OCI-LY3 (cell line): ENCODE measurements around the gene BEST4.

ENCODE experiments used
- EZH2phosphoT487 ChIP-seq: fragments of 200-600 bp; shearing (Covaris generic); IDR thresholded peaks from 2 replicates; pipeline ENCODE4 v1.6.1; 2018; ENCODE audit warnings: antibody characterized with exemption, mixed run types, low read depth
- TF ChIP-seq, protein P1 (sequence below): fragments of 200-600, 300-600 bp; sonication (generic); IDR thresholded peaks from 2 replicates; pipeline ENCODE4 v1.5.1; 2014; ENCODE audit warnings: antibody characterized with exemption, low read length, low read depth

DNA sequence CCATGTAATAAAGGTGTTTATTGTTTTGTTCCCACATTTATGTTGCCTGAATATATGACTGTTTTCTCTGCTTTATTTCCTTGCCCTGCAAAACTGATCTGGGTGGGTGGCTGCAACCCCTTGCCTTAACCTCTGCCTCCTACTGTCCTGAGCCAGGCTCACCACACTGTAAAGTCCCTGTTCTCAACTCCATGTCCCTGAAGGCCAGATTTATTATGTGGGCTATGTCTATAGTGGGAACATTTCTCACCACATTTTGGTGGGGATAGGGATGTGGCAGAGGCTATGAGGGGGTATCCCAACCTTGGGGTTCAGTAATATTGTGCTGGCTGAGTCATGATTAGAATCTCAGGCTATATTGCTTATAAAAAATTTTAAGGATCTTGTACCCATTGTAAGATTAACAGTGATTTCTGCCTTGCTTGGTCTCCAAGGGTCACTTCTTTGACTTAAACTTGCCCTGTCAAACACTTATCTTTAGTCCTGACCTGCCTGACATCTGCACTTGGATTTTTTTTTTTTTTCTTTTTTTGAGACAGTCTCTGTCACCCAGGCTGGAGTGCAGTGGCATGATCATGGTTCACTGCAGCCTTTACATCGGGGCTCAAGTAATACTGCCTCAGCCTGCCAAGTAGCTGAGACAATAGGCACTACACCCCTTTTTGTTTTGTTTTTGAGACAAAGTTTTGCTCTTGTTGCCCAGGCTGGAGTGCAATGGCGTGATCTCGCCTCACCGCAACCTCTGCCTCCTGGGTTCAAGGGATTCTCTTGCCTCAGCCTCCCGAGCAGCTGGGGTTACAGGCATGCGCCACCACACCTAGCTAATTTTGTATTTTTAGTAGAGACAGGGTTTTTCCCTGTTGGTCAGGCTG lies 9.0 kb downstream of the BEST4 start:
- TF ChIP-seq, protein P1, sequence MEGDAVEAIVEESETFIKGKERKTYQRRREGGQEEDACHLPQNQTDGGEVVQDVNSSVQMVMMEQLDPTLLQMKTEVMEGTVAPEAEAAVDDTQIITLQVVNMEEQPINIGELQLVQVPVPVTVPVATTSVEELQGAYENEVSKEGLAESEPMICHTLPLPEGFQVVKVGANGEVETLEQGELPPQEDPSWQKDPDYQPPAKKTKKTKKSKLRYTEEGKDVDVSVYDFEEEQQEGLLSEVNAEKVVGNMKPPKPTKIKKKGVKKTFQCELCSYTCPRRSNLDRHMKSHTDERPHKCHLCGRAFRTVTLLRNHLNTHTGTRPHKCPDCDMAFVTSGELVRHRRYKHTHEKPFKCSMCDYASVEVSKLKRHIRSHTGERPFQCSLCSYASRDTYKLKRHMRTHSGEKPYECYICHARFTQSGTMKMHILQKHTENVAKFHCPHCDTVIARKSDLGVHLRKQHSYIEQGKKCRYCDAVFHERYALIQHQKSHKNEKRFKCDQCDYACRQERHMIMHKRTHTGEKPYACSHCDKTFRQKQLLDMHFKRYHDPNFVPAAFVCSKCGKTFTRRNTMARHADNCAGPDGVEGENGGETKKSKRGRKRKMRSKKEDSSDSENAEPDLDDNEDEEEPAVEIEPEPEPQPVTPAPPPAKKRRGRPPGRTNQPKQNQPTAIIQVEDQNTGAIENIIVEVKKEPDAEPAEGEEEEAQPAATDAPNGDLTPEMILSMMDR, result no peak
- TF ChIP-seq EZH2phosphoT487, result no peak
